ENCODE measurements around the gene PSMA4. TPM values are rescaled to one million over a fixed set of nuclear protein-coding genes. Genes with fewer than 3 reads are reported as not detected.

The PSMA4 gene
- total and polyA plus RNA-seq, 4 donors: 92.7 to 244 (median 161) TPM

GRCh38 chr15:78542647-78543046 is 2.4 kb downstream of the PSMA4 start:
- H3K4me1 ChIP-seq (ENCODE audit: control insufficient read depth in 5 of 5, insufficient read depth in 5 of 5, low read length in 5 of 5): peaks cover 2 to 15% (median 6%) of the 10 kb centered on the region in 5 donors
- DNase-seq (no peak), ATAC-seq (ENCODE audit: insufficient read depth, low FRiP score) (no peak)
- H3K27me3 ChIP-seq (ENCODE audit: control insufficient read depth in 3 of 3, insufficient read depth in 3 of 3, low read length in 2 of 3): no peaks in the 10 kb centered on the region
- H3K9me3 ChIP-seq (ENCODE audit: control insufficient read depth in 4 of 4, insufficient read depth in 3 of 4, low read length in 3 of 4): no peaks in the 10 kb centered on the region
- 71 to 89% methylated on average over 3 of the region's 3 CpGs for WGBS, 2 donors
- TF ChIP-seq, protein P1, sequence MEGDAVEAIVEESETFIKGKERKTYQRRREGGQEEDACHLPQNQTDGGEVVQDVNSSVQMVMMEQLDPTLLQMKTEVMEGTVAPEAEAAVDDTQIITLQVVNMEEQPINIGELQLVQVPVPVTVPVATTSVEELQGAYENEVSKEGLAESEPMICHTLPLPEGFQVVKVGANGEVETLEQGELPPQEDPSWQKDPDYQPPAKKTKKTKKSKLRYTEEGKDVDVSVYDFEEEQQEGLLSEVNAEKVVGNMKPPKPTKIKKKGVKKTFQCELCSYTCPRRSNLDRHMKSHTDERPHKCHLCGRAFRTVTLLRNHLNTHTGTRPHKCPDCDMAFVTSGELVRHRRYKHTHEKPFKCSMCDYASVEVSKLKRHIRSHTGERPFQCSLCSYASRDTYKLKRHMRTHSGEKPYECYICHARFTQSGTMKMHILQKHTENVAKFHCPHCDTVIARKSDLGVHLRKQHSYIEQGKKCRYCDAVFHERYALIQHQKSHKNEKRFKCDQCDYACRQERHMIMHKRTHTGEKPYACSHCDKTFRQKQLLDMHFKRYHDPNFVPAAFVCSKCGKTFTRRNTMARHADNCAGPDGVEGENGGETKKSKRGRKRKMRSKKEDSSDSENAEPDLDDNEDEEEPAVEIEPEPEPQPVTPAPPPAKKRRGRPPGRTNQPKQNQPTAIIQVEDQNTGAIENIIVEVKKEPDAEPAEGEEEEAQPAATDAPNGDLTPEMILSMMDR (IDR thresholded peaks at IDR 0.05; ENCODE audit: control extremely low read depth, extremely low read depth): no peak
- H3K9ac ChIP-seq (ENCODE audit: insufficient read depth in 1 of 2, low read length in 2 of 2): no peak overlapping the region
- H3K4me3 ChIP-seq: no peak overlapping the region
- H3K36me3 ChIP-seq (ENCODE audit: control insufficient read depth in 4 of 4, insufficient read depth in 4 of 4, low read length in 4 of 4): peaks cover 15 to 37% (median 24%) of the 10 kb centered on the region in 4 donors
- H3K27ac ChIP-seq (ENCODE audit: low read depth in 1 of 2, low read length in 1 of 2): no peak overlapping the region

GRCh38 chr15:78550194-78550593 is 9.9 kb downstream of the PSMA4 start:
- no peak for ATAC-seq (ENCODE audit: insufficient read depth, low FRiP score)
- Histone ChIP-seq H3K27ac (ENCODE audit: low read depth in 1 of 2, low read length in 1 of 2) (no peak overlapping the region), H3K9ac (ENCODE audit: insufficient read depth in 1 of 2, low read length in 2 of 2) (no peak overlapping the region), H3K4me3 (no peak overlapping the region), H3K9me3 (ENCODE audit: control insufficient read depth in 4 of 4, insufficient read depth in 3 of 4, low read length in 3 of 4) (no peaks in the 10 kb centered on the region), H3K36me3 (ENCODE audit: control insufficient read depth in 4 of 4, insufficient read depth in 4 of 4, low read length in 4 of 4) (peaks cover 21 to 46% (median 41%) of the 10 kb centered on the region in 4 donors), H3K27me3 (ENCODE audit: control insufficient read depth in 3 of 3, insufficient read depth in 3 of 3, low read length in 2 of 3) (no peaks in the 10 kb centered on the region), H3K4me1 (ENCODE audit: control insufficient read depth in 5 of 5, insufficient read depth in 5 of 5, low read length in 5 of 5) (no peaks in the 10 kb centered on the region)
- WGBS, 2 donors: 87 to 89% methylated on average over 6 of the region's 6 CpGs
- TF ChIP-seq, protein P1 (IDR thresholded peaks at IDR 0.05; ENCODE audit: control extremely low read depth, extremely low read depth): no peak
- DNase-seq: no peak

DNA sequence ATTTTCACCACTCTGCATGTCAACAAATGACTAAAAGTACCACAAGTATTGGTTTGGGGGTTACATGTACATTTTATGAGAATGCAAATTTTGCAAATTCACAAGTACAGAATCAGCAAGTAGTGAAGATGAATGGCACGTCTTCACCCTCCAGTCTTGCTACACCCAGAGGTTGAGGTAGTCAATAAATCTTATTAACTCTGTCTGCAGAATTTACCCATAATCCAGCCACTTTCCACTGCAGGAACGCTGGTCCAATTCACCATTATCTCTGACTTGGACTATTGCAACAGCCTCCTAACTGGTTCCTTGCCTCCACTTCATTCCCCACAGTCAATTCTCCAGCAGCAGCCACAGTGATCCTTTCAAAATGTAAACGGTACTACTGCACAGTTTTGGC is 10.6 kb downstream of the PSMA4 start:
- TF ChIP-seq, protein P1 (IDR thresholded peaks at IDR 0.05; ENCODE audit: control extremely low read depth, extremely low read depth): no peak
- H3K27me3 ChIP-seq (ENCODE audit: control insufficient read depth in 3 of 3, insufficient read depth in 3 of 3, low read length in 2 of 3): no peaks in the 10 kb centered on the region
- H3K4me3 ChIP-seq: no peak overlapping the region
- H3K9ac ChIP-seq (ENCODE audit: insufficient read depth in 1 of 2, low read length in 2 of 2): no peak overlapping the region
- H3K27ac ChIP-seq (ENCODE audit: low read depth in 1 of 2, low read length in 1 of 2): no peak overlapping the region
- H3K36me3 ChIP-seq (ENCODE audit: control insufficient read depth in 4 of 4, insufficient read depth in 4 of 4, low read length in 4 of 4): peaks cover 21 to 40% (median 35%) of the 10 kb centered on the region in 4 donors
- DNase-seq (no peak), ATAC-seq (ENCODE audit: insufficient read depth, low FRiP score) (no peak)
- 81 to 89% methylated on average over 3 of the region's 3 CpGs for WGBS, 2 donors
- H3K4me1 ChIP-seq (ENCODE audit: control insufficient read depth in 5 of 5, insufficient read depth in 5 of 5, low read length in 5 of 5): no peaks in the 10 kb centered on the region
- no peaks in the 10 kb centered on the region for H3K9me3 ChIP-seq (ENCODE audit: control insufficient read depth in 4 of 4, insufficient read depth in 3 of 4, low read length in 3 of 4)

DNA sequence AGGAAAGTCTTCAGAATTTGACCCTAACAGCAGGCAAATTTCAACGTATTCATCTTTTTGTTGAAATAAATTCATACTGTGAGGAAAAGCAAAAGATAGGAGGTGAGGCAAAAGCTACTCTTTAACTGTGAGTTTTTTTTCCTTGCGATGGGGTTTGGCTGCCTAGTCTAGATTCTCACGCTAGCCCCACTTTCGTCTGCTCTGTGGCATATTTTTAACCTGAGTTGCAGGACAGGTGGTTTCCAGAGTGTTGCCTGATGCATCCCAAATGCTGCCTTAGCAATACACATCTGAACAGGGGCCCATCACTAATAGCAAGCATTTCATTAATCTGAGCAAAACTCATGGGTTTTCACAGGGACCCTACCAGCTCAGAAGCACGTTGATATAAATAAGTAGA is 11.7 kb downstream of the PSMA4 start:
- peaks cover 14 to 38% (median 27%) of the 10 kb centered on the region in 4 donors for H3K36me3 ChIP-seq (ENCODE audit: control insufficient read depth in 4 of 4, insufficient read depth in 4 of 4, low read length in 4 of 4)
- 89 to 94% methylated on average over 5 of the region's 5 CpGs for WGBS, 2 donors
- H3K4me1 ChIP-seq (ENCODE audit: control insufficient read depth in 5 of 5, insufficient read depth in 5 of 5, low read length in 5 of 5): no peaks in the 10 kb centered on the region
- no peaks in the 10 kb centered on the region for H3K9me3 ChIP-seq (ENCODE audit: control insufficient read depth in 4 of 4, insufficient read depth in 3 of 4, low read length in 3 of 4)
- DNase-seq (no peak), ATAC-seq (ENCODE audit: insufficient read depth, low FRiP score) (no peak)
- TF ChIP-seq, protein P1 (IDR thresholded peaks at IDR 0.05; ENCODE audit: control extremely low read depth, extremely low read depth): no peak
- H3K9ac ChIP-seq (ENCODE audit: insufficient read depth in 1 of 2, low read length in 2 of 2): no peak overlapping the region
- no peak overlapping the region for H3K27ac ChIP-seq (ENCODE audit: low read depth in 1 of 2, low read length in 1 of 2)
- no peaks in the 10 kb centered on the region for H3K27me3 ChIP-seq (ENCODE audit: control insufficient read depth in 3 of 3, insufficient read depth in 3 of 3, low read length in 2 of 3)
- no peak overlapping the region for H3K4me3 ChIP-seq
